Glutamatergic neuron (in vitro differentiated cells): ENCODE data around the gene ZNF366. TPM values are rescaled to one million over a fixed set of nuclear protein-coding genes. Genes with fewer than 3 reads are reported as not detected.

ENCODE experiments used
- DNase-seq: peaks from one replicate; pipeline ENCODE4 v3.0.0; 2022
- H3K27ac Mint-ChIP-seq: one replicate; pipeline ENCODE4 v1.8.0; 2020; ENCODE audit warnings: mild to moderate bottlenecking, mixed read lengths, inconsistent platforms; ENCODE audit not compliant: unreplicated experiment
- H3K27me3 Mint-ChIP-seq: one replicate; pipeline ENCODE4 v1.8.0; 2020; ENCODE audit warnings: mild to moderate bottlenecking, moderate library complexity, mixed read lengths, inconsistent platforms; ENCODE audit not compliant: unreplicated experiment
- H3K36me3 Mint-ChIP-seq: one replicate; pipeline ENCODE4 v1.8.0; 2020; ENCODE audit warnings: mild to moderate bottlenecking, mixed read lengths, inconsistent platforms; ENCODE audit not compliant: unreplicated experiment
- H3K4me1 Mint-ChIP-seq: one replicate; pipeline ENCODE4 v1.8.0; 2020; ENCODE audit warnings: mild to moderate bottlenecking, low read depth, mixed read lengths, inconsistent platforms; ENCODE audit not compliant: unreplicated experiment
- H3K4me3 Mint-ChIP-seq: one replicate; pipeline ENCODE4 v1.8.0; 2020; ENCODE audit warnings: mild to moderate bottlenecking, mixed read lengths, inconsistent platforms; ENCODE audit not compliant: unreplicated experiment
- H3K9me3 Mint-ChIP-seq: one replicate; pipeline ENCODE4 v1.8.0; 2020; ENCODE audit warnings: mild to moderate bottlenecking, moderate library complexity, mixed read lengths, inconsistent platforms; ENCODE audit not compliant: unreplicated experiment
- total RNA-seq: library from RNA; stranded (reverse); fragmentation: NEBNext Ultra II Directional; extraction: Animal tissue kit (Norgen Biotek cat#: 25700); gene quantifications from one replicate; pipeline ENCODE4 v1.2.1, GENCODE V29; 2021; ENCODE audit not compliant: unreplicated experiment
- TF ChIP-seq, protein P1 (sequence below): fragments of 200-600 bp; sonication (generic); IDR thresholded peaks from one replicate; pipeline ENCODE4 v1.5.0; 2021; ENCODE audit not compliant: partially characterized antibody, unreplicated experiment

ZNF366 gene
- total RNA-seq, 1 donor from 2014 or later: not detected

DNA sequence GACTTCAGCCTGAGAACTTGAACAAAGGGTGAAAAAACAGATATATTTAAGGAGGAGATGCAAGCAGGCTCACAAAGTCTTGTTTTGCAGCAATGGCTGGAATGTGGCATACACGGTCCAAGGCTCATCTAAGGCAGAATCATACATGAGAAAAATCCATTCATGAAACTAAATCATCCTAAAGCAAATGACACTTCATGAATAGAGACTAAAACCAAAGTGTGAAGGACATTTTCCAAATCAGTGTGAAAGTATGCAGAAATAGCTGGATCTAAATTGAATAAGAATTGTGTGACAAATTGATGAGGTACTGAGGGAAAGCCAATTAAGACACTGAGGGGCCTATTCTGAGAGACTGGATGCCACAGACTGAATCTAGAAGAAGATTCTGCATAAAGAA, 27.3 kb downstream of the ZNF366 start:
- H3K9me3 Mint-ChIP-seq: no peaks in the 10 kb centered on the region
- TF ChIP-seq, protein P1, sequence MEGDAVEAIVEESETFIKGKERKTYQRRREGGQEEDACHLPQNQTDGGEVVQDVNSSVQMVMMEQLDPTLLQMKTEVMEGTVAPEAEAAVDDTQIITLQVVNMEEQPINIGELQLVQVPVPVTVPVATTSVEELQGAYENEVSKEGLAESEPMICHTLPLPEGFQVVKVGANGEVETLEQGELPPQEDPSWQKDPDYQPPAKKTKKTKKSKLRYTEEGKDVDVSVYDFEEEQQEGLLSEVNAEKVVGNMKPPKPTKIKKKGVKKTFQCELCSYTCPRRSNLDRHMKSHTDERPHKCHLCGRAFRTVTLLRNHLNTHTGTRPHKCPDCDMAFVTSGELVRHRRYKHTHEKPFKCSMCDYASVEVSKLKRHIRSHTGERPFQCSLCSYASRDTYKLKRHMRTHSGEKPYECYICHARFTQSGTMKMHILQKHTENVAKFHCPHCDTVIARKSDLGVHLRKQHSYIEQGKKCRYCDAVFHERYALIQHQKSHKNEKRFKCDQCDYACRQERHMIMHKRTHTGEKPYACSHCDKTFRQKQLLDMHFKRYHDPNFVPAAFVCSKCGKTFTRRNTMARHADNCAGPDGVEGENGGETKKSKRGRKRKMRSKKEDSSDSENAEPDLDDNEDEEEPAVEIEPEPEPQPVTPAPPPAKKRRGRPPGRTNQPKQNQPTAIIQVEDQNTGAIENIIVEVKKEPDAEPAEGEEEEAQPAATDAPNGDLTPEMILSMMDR: no peak
- H3K4me3 Mint-ChIP-seq: no peak overlapping the region
- H3K27ac Mint-ChIP-seq: no peak overlapping the region
- no peaks in the 10 kb centered on the region for H3K36me3 Mint-ChIP-seq
- H3K4me1 Mint-ChIP-seq: no peaks in the 10 kb centered on the region
- peaks cover 1% of the 10 kb centered on the region for H3K27me3 Mint-ChIP-seq
- no peak for DNase-seq

DNA sequence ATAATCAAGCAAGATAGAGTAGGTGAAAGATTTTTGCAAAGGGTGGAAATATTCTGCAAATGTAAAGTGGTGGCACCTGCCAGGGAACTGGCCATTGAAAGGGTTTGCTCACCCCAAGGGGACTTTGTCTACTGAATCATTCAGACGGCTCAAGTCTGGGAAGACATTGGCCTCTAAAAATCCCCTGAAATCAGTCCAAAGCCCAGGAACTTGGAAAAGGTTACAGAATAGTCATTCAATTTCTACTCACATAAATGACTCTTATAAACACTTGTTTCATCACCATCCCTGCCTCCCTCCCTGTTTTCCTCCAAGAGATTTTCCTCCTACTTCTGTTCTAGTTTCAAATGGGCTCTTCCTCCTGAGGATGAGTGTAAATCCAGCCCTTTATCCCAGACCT, 28.5 kb downstream of the ZNF366 start:
- Mint-ChIP-seq H3K36me3 (no peaks in the 10 kb centered on the region), H3K9me3 (no peaks in the 10 kb centered on the region)
- DNase-seq: no peak

DNA sequence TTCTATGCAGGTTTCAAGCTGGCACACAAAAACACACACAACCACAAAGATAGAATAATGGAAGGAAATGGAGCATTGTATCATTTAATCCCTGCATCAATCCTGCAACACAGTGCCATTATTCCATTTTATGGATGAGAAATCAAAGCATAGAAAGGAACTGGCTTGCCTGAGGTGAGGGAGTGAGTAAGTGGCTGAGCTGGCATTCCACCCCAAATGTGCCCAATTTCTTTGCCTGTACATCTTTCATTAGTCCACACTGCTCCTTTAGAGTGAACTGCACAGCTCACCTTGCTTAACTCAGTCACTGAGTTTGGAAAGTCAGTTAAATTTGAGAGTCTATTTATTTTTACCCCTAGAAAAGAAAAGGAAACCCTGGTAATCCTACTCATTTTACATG, 28.9 kb downstream of the ZNF366 start:
- Mint-ChIP-seq H3K4me3 (no peak overlapping the region), H3K27me3 (peaks cover 1% of the 10 kb centered on the region), H3K27ac (no peak overlapping the region), H3K36me3 (no peaks in the 10 kb centered on the region), H3K4me1 (no peaks in the 10 kb centered on the region), H3K9me3 (no peaks in the 10 kb centered on the region)
- TF ChIP-seq, protein P1: no peak
- no peak for DNase-seq

More for the DNA sequence above, 28.5 kb downstream of the ZNF366 start:
- Mint-ChIP-seq H3K27me3 (peaks cover 1% of the 10 kb centered on the region), H3K27ac (no peak overlapping the region), H3K4me3 (no peak overlapping the region), H3K4me1 (no peaks in the 10 kb centered on the region)
- TF ChIP-seq, protein P1: no peak

DNA sequence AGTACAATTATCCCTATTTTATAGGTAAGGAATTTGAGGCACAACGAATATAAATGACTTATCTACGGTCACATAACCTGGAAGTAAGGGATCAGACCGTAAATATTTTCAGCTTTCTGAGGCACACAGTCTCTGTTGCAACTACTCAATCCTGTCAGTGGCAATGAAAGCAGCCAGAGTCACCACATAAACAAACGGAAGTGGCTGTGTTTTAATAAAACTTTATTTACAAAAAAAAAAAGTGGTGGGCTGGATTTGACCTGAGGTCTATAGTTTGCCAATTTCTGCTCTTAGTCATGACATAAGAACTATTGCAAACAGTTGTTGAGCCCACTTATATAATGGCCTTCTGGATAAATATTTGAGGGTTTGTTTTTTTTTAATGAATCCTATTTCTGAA, 29.6 kb downstream of the ZNF366 start:
- Mint-ChIP-seq H3K4me3 (no peak overlapping the region), H3K27ac (no peak overlapping the region), H3K27me3 (peaks cover 1% of the 10 kb centered on the region), H3K4me1 (no peaks in the 10 kb centered on the region), H3K36me3 (no peaks in the 10 kb centered on the region), H3K9me3 (no peaks in the 10 kb centered on the region)
- no peak for DNase-seq
- TF ChIP-seq, protein P1: no peak

DNA sequence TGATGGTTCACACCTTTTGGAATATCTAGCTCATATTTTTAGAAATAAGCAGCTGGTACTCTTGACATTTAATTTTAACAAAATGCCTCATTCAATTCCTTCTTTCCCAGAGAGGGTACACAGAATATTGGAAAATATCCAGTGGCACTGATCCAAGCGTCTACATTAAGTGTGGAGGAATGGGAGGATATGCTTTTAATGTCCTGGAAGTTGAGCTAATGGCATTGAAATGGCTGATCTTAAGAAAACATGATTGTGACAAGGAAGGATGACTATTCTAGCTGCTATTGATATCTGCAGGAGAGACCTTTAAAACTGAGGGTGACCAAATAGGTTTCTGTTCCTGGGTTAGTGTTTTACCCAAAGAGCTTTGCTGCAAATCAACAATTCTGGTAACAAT, 30.0 kb downstream of the ZNF366 start:
- Mint-ChIP-seq H3K4me3 (no peak overlapping the region), H3K27ac (no peak overlapping the region), H3K27me3 (no peaks in the 10 kb centered on the region), H3K4me1 (no peaks in the 10 kb centered on the region), H3K36me3 (no peaks in the 10 kb centered on the region), H3K9me3 (no peaks in the 10 kb centered on the region)
- DNase-seq: no peak
- TF ChIP-seq, protein P1: no peak
